ENCODE results near the gene PLEKHG3.

Gene PLEKHG3

GRCh38 chr14:64702493-64703394 is 1.5 kb upstream of the PLEKHG3 start:
- H3K27ac ChIP-seq: peak overlapping the region; percentile 83
- TF ChIP-seq ZFX (IDR thresholded peaks at IDR 0.05; ENCODE audit: borderline replicate concordance) (no peak), CTCF (IDR thresholded peaks at IDR 0.05) (no peak)

GRCh38 chr14:64703395-64704142 is 655 bp upstream of the PLEKHG3 start:
- peak overlapping the region; percentile 83 for H3K27ac ChIP-seq
- TF ChIP-seq CTCF (IDR thresholded peaks at IDR 0.05) (no peak), ZFX (IDR thresholded peaks at IDR 0.05; ENCODE audit: borderline replicate concordance) (no peak)

GRCh38 chr14:64704743-64705380 is 638 bp downstream of the PLEKHG3 start:
- H3K27ac ChIP-seq: peak overlapping the region; percentile 83
- TF ChIP-seq ZFX (IDR thresholded peaks at IDR 0.05; ENCODE audit: borderline replicate concordance) (no peak), CTCF (IDR thresholded peaks at IDR 0.05) (no peak)

GRCh38 chr14:64705381-64706118 is 1.3 kb downstream of the PLEKHG3 start:
- TF ChIP-seq CTCF (IDR thresholded peaks at IDR 0.05) (no peak), ZFX (IDR thresholded peaks at IDR 0.05; ENCODE audit: borderline replicate concordance) (no peak)
- peak overlapping the region; percentile 83 for H3K27ac ChIP-seq

GRCh38 chr14:64706119-64706592 is 1.9 kb downstream of the PLEKHG3 start:
- TF ChIP-seq ZFX (IDR thresholded peaks at IDR 0.05; ENCODE audit: borderline replicate concordance) (no peak), CTCF (IDR thresholded peaks at IDR 0.05) (no peak)
- H3K27ac ChIP-seq: peak overlapping the region; percentile 83; the same call in 1 of the 2 replicates

GRCh38 chr14:64706593-64707193 is 2.5 kb downstream of the PLEKHG3 start:
- TF ChIP-seq CTCF (IDR thresholded peaks at IDR 0.05) (no peak), ZFX (IDR thresholded peaks at IDR 0.05; ENCODE audit: borderline replicate concordance) (no peak)
- peak overlapping the region; percentile 83; the same call in 1 of the 2 replicates for H3K27ac ChIP-seq

Measured in 22Rv1 (cell line).